ENCODE data around the gene CHRD. TPM values are rescaled to one million over a fixed set of nuclear protein-coding genes. Genes with fewer than 3 reads are reported as not detected.

The CHRD gene
- total RNA-seq, 2 donors from 2014 or later = 7.0 to 13.4 TPM

- H3K4me3 ChIP-seq = no peak overlapping the region
- H3K9me3 ChIP-seq = no peaks in the 10 kb centered on the region
- TF ChIP-seq CTCF (IDR thresholded peaks at IDR 0.05) = no peak
- no peaks in the 10 kb centered on the region for H3K27me3 ChIP-seq
- H3K4me1 ChIP-seq = no peaks in the 10 kb centered on the region
- H3K36me3 ChIP-seq = no peaks in the 10 kb centered on the region
- no peak for DNase-seq (ENCODE audit: low spot score)
- H3K27ac ChIP-seq = no peak overlapping the region
These were observed 25.5 kb downstream of the CHRD start for GRCh38 chr3:184405075-184406030.

- Histone ChIP-seq H3K27ac (no peak overlapping the region), H3K27me3 (no peaks in the 10 kb centered on the region), H3K4me1 (no peaks in the 10 kb centered on the region), H3K36me3 (no peaks in the 10 kb centered on the region), H3K9me3 (peaks cover 0 to 4% of the 10 kb centered on the region in 2 donors), H3K4me3 (no peak overlapping the region)
- no peak for TF ChIP-seq CTCF (IDR thresholded peaks at IDR 0.05)
- no peak for DNase-seq (ENCODE audit: low spot score)
These were observed 29.6 kb downstream of the CHRD start for GRCh38 chr3:184409331-184409926.

DNA sequence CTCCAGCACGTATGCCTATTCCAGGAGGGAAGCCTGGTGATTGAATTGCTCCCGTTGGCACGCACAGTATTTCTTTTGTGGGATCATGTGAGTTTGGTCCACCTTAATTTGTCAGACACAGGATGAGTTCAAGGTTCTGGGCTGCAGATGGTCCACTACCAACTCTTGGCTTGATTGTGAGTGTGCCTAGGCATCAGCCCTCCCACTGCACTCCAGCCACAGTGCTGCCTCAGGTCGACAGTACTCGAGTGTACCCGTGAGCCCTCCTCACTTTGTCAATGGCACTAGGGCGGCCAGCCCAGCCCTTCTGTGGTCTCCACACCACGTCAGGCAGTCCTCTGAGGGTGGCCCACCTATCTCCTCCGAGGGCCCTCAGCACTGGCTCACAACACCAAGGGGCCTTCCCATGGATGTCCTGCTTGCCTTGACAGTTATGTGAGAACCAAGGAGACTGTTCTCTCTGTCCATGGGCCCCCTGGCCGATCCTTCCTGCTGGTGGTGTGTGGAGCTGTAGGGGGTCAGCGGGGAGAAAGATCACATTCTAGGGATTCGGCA is 30.2 kb downstream of the CHRD start:
- Histone ChIP-seq H3K36me3 (no peaks in the 10 kb centered on the region), H3K27me3 (no peaks in the 10 kb centered on the region), H3K4me1 (no peaks in the 10 kb centered on the region), H3K4me3 (no peak overlapping the region), H3K27ac (no peak overlapping the region), H3K9me3 (peaks cover 0 to 4% of the 10 kb centered on the region in 2 donors)
- TF ChIP-seq CTCF (IDR thresholded peaks at IDR 0.05) = no peak
- DNase-seq (ENCODE audit: low spot score) = no peak

- no peak overlapping the region for H3K4me3 ChIP-seq
- H3K27me3 ChIP-seq = no peaks in the 10 kb centered on the region
- no peak overlapping the region for H3K27ac ChIP-seq
- TF ChIP-seq CTCF (IDR thresholded peaks at IDR 0.05) = no peak
- DNase-seq (ENCODE audit: low spot score) = no peak
- H3K36me3 ChIP-seq = no peaks in the 10 kb centered on the region
- H3K4me1 ChIP-seq = no peaks in the 10 kb centered on the region
- H3K9me3 ChIP-seq = peaks cover 0 to 4% of the 10 kb centered on the region in 2 donors
These were observed 34.8 kb downstream of the CHRD start for GRCh38 chr3:184414418-184415202.

GRCh38 chr3:184415203-184415490 is 35.3 kb downstream of the CHRD start:
- Histone ChIP-seq H3K27me3 (no peaks in the 10 kb centered on the region), H3K36me3 (no peaks in the 10 kb centered on the region), H3K4me3 (no peak overlapping the region), H3K27ac (no peak overlapping the region), H3K4me1 (no peaks in the 10 kb centered on the region), H3K9me3 (peaks cover 0 to 4% of the 10 kb centered on the region in 2 donors)
- DNase-seq (ENCODE audit: low spot score) = no peak
- TF ChIP-seq CTCF (IDR thresholded peaks at IDR 0.05) = no peak
